ENCODE data around the gene KRTAP12-1. TPM values are rescaled to one million over a fixed set of nuclear protein-coding genes. Genes with fewer than 3 reads are reported as not detected.
"Not testable (repeated sequence)": the region's sequence is repeated elsewhere in the genome, so short reads cannot be mapped to it uniquely, and the experiment has no call there.

The KRTAP12-1 gene
- total RNA-seq, 1 donor from 2014 or later, result not detected

GRCh38 chr21:44697811-44698734 lies 16.1 kb upstream of the KRTAP12-1 start:
- intact Hi-C loops (cut with micrococcal nuclease), result no loop called here

- intact Hi-C loops (cut with micrococcal nuclease), result not testable (repeated sequence)
Measured at GRCh38 chr21:44697172-44697810, 15.3 kb upstream of the KRTAP12-1 start, which contains the start of gene KRTAP10-12. Gene KRTAP10-12 (plus strand): TSS chr21:44697172. CDS start chr21:44697202, 30 bp downstream.

GRCh38 chr21:44696572-44696971 lies 14.6 kb upstream of the KRTAP12-1 start:
- intact Hi-C loops (cut with micrococcal nuclease), result no loop called here

- intact Hi-C loops (cut with micrococcal nuclease), result no loop called here
Measured at GRCh38 chr21:44695641-44696040, 13.7 kb upstream of the KRTAP12-1 start.

- intact Hi-C loops (cut with micrococcal nuclease), result no loop called here
Measured at GRCh38 chr21:44695184-44695583, 13.2 kb upstream of the KRTAP12-1 start.

- intact Hi-C loops (cut with micrococcal nuclease), result no loop called here
Measured at GRCh38 chr21:44694776-44695175, 12.8 kb upstream of the KRTAP12-1 start.

GRCh38 chr21:44692798-44693512 lies 11.0 kb upstream of the KRTAP12-1 start:
- intact Hi-C loops (cut with micrococcal nuclease), result no loop called here

GRCh38 chr21:44691686-44692085 lies 9.7 kb upstream of the KRTAP12-1 start:
- intact Hi-C loops (cut with micrococcal nuclease), result no loop called here

GRCh38 chr21:44689740-44690139 lies 7.8 kb upstream of the KRTAP12-1 start:
- intact Hi-C loops (cut with micrococcal nuclease), result not testable (repeated sequence)

- intact Hi-C loops (cut with micrococcal nuclease), result no loop called here
Measured at GRCh38 chr21:44687671-44688070, 5.7 kb upstream of the KRTAP12-1 start.

- intact Hi-C loops (cut with micrococcal nuclease), result no loop called here
Measured at GRCh38 chr21:44686843-44687561, 5.0 kb upstream of the KRTAP12-1 start.

GRCh38 chr21:44686000-44686781 lies 4.2 kb upstream of the KRTAP12-1 start:
- intact Hi-C loops (cut with micrococcal nuclease), result no loop called here

GRCh38 chr21:44685050-44685449 lies 3.1 kb upstream of the KRTAP12-1 start:
- intact Hi-C loops (cut with micrococcal nuclease), result not testable (repeated sequence)

- intact Hi-C loops (cut with micrococcal nuclease), result no loop called here
Measured at GRCh38 chr21:44684483-44684882, 2.5 kb upstream of the KRTAP12-1 start.

- intact Hi-C loops (cut with micrococcal nuclease), result no loop called here
Measured at GRCh38 chr21:44684077-44684476, 2.1 kb upstream of the KRTAP12-1 start.

- intact Hi-C loops (cut with micrococcal nuclease), result no loop called here
Measured at GRCh38 chr21:44682580-44683151, 703 bp upstream of the KRTAP12-1 start.

GRCh38 chr21:44681152-44681551 lies 811 bp downstream of the KRTAP12-1 start:
- intact Hi-C loops (cut with micrococcal nuclease), result no loop called here

GRCh38 chr21:44677881-44678280 lies 4.1 kb downstream of the KRTAP12-1 start:
- intact Hi-C loops (cut with micrococcal nuclease), result no loop called here

GRCh38 chr21:44671911-44672310 lies 10.1 kb downstream of the KRTAP12-1 start:
- intact Hi-C loops (cut with micrococcal nuclease), result no loop called here

All from T-helper 1 cell treated with Interleukin-12 subunit alpha and Interleukin-12 subunit beta and Interleukin-4 antibody, amounts not matched to agents 30 ng/mL and 1 ng/mL, for 36 hours (primary cell).